IgD-negative memory B cell (primary cell): Measurements from ENCODE around the gene TFCP2L1. TPM values are rescaled to one million over a fixed set of nuclear protein-coding genes. Genes with fewer than 3 reads are reported as not detected.
"Not testable (repeated sequence)": the region's sequence is repeated elsewhere in the genome, so short reads cannot be mapped to it uniquely, and the experiment has no call there.

ENCODE experiments used
- H3K27ac Mint-ChIP-seq, 3 donors: one replicate each; pipeline ENCODE4 v1.8.0; 2020 to 2022; ENCODE audit warnings: mild to moderate bottlenecking in 3 of 3, mixed read lengths in 3 of 3, moderate library complexity in 1 of 3
- H3K27me3 Mint-ChIP-seq: one replicate; pipeline ENCODE4 v1.8.0; 2021; ENCODE audit warnings: mixed read lengths
- H3K36me3 Mint-ChIP-seq: one replicate; pipeline ENCODE4 v1.8.0; 2020; ENCODE audit warnings: mild to moderate bottlenecking, mixed read lengths
- H3K4me1 Mint-ChIP-seq, 3 donors: one replicate each; pipeline ENCODE4 v1.8.0; 2020 to 2022; ENCODE audit warnings: mixed read lengths in 3 of 3, mild to moderate bottlenecking in 1 of 3
- H3K4me3 Mint-ChIP-seq, 4 donors: one replicate each; pipeline ENCODE4 v1.8.0; 2020 to 2022; ENCODE audit warnings: mild to moderate bottlenecking in 4 of 4, mixed read lengths in 4 of 4, moderate library complexity in 3 of 4
- H3K9me3 Mint-ChIP-seq, 3 donors: one replicate each; pipeline ENCODE4 v1.8.0; 2020 to 2021; ENCODE audit warnings: mixed read lengths in 3 of 3, mild to moderate bottlenecking in 1 of 3
- polyA plus RNA-seq: library from polyadenylated mRNA; unstranded; fragments of 300-500 nt; fragmentation: Illumina TruSeq; gene quantifications from one replicate; pipeline ENCODE4 v1.2.3, GENCODE V29; 2021

Gene TFCP2L1
- polyA plus RNA-seq, 1 donor from 2014 or later: 0.25 TPM

DNA sequence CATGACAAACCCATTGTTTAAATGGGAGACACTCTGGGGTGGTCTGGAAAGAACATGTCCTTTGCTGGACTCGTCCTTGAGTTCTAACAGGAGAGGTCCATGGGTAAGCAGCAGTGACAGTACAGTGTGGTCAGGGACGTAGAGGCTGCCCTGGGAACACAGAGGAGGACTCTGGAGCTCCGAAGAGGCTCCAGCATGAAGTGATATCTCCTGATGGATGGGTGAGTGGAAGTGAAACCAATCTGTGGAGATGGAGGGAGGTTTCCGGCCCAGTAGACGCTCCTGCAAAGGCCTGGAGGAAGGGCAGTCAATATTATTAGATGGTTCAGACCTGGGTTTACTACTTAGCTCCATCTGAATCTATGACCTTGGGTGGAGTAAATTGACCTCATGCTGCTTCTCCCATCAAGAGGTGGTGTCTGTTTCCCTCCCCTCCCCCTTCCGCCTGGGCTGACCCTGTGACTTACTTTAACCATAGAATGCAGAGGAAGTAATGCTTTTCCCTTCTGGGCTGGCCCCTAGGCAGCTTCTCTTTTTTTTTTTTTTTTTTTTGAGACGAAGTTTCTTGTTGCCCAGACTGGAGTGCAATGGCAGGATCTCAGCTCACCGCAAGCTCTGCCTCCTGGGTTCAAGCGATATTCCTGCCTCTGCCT lies 2.3 kb upstream of the TFCP2L1 start:
- H3K27ac Mint-ChIP-seq: no peak overlapping the region
- H3K4me3 Mint-ChIP-seq: peak overlapping the region in 2 of 4 donors; percentile 39 to 67
- H3K4me1 Mint-ChIP-seq: peaks cover 4 to 19% (median 14%) of the 10 kb centered on the region in 3 donors
- H3K9me3 Mint-ChIP-seq: peaks cover 0 to 1% (median 0%) of the 10 kb centered on the region in 3 donors
- peaks cover 39% of the 10 kb centered on the region for H3K27me3 Mint-ChIP-seq
- peaks cover 2% of the 10 kb centered on the region for H3K36me3 Mint-ChIP-seq

DNA sequence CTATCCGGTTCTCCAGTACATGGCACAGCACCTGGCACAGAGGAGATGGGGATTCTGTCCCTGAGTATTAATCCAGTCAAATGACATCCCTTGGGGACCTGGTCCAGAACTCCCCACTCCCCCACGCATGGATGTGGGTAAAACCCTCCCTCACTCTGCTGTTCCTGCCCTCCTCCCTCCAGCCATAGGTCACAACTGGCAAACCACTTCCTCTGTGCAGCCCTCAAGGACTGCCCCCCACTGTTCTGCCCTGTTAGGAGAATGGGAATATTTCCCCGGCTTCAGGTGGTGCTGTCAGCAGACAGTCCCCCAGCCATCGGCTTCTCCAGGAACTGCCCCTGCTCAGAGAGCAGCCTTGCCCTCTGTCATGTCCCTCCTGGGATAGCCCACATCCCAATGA lies 1.5 kb upstream of the TFCP2L1 start:
- Mint-ChIP-seq H3K9me3 (peaks cover 0 to 1% (median 0%) of the 10 kb centered on the region in 3 donors), H3K4me1 (peaks cover 5 to 21% (median 14%) of the 10 kb centered on the region in 3 donors), H3K4me3 (peak overlapping the region in 3 of 4 donors; percentile 39 to 58 (median 48)), H3K27me3 (peaks cover 39% of the 10 kb centered on the region), H3K27ac (no peak overlapping the region), H3K36me3 (peaks cover 2% of the 10 kb centered on the region)

DNA sequence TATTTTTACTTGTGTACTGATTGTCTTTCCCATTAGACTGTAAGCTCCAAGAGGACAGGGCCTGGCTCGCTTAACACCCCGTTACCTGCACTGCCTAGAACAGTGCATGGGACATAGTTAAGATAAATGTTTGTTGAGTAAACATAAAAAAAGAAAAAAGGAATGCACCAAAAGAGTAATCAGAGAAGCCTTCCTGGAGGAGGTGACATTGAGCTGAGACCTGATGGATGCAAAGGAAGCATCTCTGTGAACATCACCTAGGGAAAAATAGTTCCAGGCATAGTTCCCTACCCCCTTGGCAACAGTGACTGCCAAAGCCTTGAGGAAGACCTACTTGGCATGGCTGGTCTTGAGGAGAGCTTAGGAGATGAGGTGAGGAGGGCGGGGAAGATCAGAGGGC lies 924 bp upstream of the TFCP2L1 start:
- Mint-ChIP-seq H3K27me3 (peaks cover 40% of the 10 kb centered on the region), H3K36me3 (peaks cover 2% of the 10 kb centered on the region), H3K9me3 (peaks cover 0 to 1% (median 0%) of the 10 kb centered on the region in 3 donors), H3K4me3 (peak overlapping the region in 3 of 4 donors; percentile 48 to 85 (median 76)), H3K27ac (peak overlapping the region in 1 of 3 donors; percentile 28), H3K4me1 (peaks cover 5 to 24% (median 14%) of the 10 kb centered on the region in 3 donors)

DNA sequence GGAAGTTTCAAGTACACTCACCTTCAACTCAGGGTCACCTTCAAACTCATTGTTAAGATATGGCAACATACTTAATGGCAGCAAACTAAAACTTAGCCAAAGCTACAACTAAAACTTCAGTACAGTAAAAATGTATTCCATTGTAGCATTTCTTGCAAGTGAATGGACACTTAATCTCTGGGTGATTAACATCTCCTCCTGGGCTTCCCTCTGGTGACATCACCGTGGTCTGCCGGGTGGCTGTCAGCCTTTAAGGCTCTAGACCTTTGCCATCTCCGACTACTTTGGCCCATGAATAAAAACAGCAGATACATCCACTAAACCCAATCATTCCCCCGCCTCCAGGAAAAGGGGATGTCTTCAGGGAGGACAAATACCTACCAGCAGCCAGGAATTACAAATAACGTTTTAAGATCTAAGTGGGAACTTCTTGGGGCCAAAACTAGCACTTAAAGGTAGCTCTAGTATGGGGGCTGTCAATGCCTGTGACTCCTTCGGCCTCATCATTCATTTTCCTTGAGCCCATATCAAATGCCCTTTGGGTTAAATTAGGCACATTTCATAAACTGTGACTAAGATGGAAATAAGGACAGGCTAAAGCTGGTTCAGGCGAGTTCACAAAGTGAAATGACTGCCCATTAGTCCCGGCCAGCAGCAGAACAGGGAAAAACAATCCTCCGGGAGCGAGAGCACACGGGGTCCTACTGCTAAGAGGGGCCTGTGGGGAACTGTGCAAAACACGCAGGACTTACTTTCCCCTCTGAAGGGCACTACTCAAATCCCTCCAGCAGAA lies 1.1 kb downstream of the TFCP2L1 start:
- Mint-ChIP-seq H3K4me1 (peaks cover 5 to 24% (median 14%) of the 10 kb centered on the region in 3 donors), H3K4me3 (peak overlapping the region; percentile 61 to 87 (median 80)), H3K27me3 (peaks cover 45% of the 10 kb centered on the region), H3K9me3 (peaks cover 0 to 1% (median 0%) of the 10 kb centered on the region in 3 donors), H3K27ac (no peak overlapping the region), H3K36me3 (peaks cover 2% of the 10 kb centered on the region)

DNA sequence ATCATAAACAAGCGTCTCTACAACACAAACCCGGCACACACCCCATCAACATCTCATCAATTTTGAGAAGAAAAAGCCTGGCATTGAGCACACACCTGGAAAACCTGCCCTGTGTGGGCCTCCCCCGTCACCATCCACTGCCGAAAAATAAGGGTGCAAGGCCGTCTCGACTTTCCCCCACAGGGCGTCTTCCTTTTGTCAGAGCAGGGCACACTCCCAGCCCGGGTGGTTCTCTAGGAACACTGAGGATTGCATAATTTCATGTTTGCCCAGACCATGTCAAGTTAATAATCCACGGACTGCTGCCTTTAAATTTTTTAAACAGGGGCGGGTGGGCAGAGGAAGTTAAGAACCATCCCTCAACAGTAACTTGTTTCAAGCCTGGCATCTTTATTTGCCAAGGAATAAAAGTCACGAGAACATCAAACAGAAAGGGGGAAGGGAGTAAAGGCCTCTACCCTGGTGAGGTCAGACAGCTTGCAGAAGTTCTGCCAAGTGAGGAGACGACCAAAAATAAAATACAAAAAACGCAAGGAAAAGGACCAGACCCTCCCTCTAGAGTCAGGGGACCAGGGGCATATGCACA lies 2.1 kb downstream of the TFCP2L1 start:
- Mint-ChIP-seq H3K4me3 (peak overlapping the region in 3 of 4 donors; percentile 3 to 26 (median 21)), H3K27ac (no peak overlapping the region), H3K9me3 (peaks cover 0 to 1% (median 0%) of the 10 kb centered on the region in 3 donors), H3K27me3 (peaks cover 45% of the 10 kb centered on the region), H3K36me3 (peaks cover 2% of the 10 kb centered on the region), H3K4me1 (peaks cover 5 to 24% (median 14%) of the 10 kb centered on the region in 3 donors)

DNA sequence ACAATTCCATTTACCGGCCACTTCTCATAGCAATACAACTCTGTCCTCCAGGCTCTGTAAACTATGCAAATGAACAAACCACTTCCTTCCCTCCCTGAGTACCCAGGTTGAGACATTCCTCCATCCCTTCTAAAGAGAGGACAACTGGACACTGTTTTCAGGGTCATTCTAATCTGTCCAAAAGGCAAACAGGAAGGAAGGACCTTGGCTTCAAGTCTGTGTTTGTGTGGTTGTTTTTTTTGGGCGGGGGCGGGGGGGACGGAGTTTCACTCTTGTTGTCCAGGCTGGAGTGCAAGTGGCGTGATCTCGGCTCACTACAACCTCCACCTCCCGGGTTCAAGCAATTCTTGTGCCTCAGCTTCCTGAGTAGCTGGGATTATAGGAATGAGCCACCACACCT lies 3.3 kb downstream of the TFCP2L1 start:
- no peak overlapping the region for H3K4me3 Mint-ChIP-seq
- no peak overlapping the region for H3K27ac Mint-ChIP-seq
- H3K36me3 Mint-ChIP-seq: peaks cover 2% of the 10 kb centered on the region
- H3K27me3 Mint-ChIP-seq: peaks cover 40% of the 10 kb centered on the region
- peaks cover 5 to 19% (median 14%) of the 10 kb centered on the region in 3 donors for H3K4me1 Mint-ChIP-seq
- no peaks in the 10 kb centered on the region for H3K9me3 Mint-ChIP-seq

DNA sequence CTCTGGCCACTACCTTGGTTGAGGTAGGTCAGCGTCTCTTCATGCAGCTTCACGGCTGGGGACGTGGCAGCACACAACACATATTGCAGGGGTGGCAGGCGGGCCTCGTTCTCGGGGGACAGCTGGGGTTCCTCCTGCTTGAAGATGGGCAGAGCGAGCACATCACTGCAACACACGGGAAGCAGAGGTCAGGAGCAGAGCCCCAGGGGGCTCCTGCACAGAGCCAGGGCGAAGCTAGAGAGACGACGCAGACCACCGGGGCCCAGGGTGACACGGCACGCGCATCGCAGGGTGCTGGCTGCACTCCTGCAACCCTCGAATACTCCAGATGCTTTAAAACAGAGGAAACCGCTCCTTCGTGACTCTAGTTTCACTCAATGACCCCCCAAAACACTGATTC lies 3.9 kb downstream of the TFCP2L1 start:
- peaks cover 36% of the 10 kb centered on the region for H3K27me3 Mint-ChIP-seq
- peaks cover 2% of the 10 kb centered on the region for H3K36me3 Mint-ChIP-seq
- H3K4me3 Mint-ChIP-seq: no peak overlapping the region
- no peak overlapping the region for H3K27ac Mint-ChIP-seq
- peaks cover 5 to 16% (median 14%) of the 10 kb centered on the region in 3 donors for H3K4me1 Mint-ChIP-seq
- H3K9me3 Mint-ChIP-seq: no peaks in the 10 kb centered on the region

DNA sequence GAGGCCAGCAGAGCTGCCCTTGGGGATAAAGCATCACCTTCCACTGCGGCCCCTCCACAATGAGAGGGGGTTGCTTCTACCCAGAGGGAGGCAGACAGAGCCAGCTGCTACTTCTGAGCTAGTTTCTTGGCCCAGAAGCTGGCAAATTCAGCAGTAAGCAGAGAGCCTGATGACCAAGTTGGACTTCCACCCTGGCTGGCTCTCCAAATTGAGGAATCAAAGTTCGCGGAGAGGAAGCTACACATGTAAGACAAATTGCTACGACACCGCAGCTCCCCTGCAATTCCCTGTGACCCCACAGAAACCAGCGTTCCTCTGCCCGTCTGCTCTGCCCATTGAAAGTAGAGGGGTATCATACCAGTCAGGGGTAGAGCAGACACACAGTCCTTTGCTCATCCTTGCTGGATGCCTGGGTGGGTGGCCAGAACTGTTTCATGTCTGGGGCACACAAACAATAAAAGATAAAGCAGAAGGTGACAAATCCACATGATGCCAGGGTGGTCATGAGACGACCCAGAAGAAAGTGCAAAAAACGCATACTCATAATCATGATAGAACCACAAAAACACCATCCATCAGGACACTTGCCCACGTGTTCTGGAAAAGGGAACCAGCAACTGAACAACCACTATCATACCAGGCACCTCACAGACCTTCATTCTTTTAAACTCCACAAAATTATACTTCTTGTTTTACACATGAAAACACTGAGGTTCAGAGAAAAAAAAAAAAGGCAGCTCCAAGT lies 5.4 kb downstream of the TFCP2L1 start:
- Mint-ChIP-seq H3K27ac (no peak overlapping the region), H3K4me1 (peaks cover 5 to 14% (median 14%) of the 10 kb centered on the region in 3 donors), H3K27me3 (peaks cover 28% of the 10 kb centered on the region), H3K36me3 (peaks cover 2% of the 10 kb centered on the region), H3K9me3 (no peaks in the 10 kb centered on the region), H3K4me3 (no peak overlapping the region)

DNA sequence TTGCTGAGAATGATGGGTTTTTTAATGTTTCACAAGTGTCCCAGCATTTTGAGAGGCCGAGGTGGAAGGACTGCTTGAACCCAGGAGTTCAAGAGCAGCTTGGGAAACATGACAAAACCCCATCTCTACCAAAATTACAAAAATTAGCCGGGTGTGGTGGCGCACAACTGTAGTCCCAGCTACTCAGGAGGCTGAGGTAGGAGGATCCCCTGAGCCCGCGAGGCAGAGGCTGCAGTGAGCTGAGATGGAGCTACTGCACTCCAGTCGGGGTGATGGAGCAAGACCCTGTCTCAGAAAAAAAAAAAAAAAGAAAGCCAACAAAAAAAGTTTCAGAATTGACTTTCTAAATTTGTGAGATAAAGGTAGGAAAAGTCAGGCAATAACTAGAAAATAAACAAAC lies 8.7 kb downstream of the TFCP2L1 start:
- Mint-ChIP-seq H3K4me1 (peaks cover 0 to 3% (median 0%) of the 10 kb centered on the region in 3 donors), H3K27ac (no peak overlapping the region), H3K9me3 (peaks cover 0 to 2% (median 0%) of the 10 kb centered on the region in 3 donors), H3K36me3 (no peaks in the 10 kb centered on the region), H3K4me3 (no peak overlapping the region), H3K27me3 (peaks cover 14% of the 10 kb centered on the region)

DNA sequence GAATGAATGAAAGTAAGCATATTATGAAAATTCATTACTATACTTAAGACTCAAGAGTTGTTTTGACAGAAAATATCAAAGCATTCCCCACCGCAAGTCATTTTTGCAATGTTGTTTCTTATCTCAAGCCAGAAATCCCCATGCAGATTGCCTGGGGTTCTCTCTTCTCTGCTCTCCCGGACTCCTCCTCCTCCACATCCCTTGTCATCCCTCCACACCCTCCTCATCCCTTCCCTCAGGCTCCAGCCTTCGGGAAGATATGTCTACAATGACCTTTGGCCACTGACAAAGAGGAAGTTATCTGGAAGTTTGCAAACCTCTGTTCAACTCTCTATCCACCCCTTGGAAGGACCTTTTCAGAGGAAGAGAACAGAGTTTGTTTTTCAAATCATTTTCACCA lies 11.9 kb downstream of the TFCP2L1 start:
- peaks cover 0 to 2% (median 0%) of the 10 kb centered on the region in 3 donors for H3K9me3 Mint-ChIP-seq
- peaks cover 2% of the 10 kb centered on the region for H3K36me3 Mint-ChIP-seq
- no peak overlapping the region for H3K27ac Mint-ChIP-seq
- peaks cover 0 to 2% (median 0%) of the 10 kb centered on the region in 3 donors for H3K4me1 Mint-ChIP-seq
- no peak overlapping the region for H3K4me3 Mint-ChIP-seq
- H3K27me3 Mint-ChIP-seq: peaks cover 6% of the 10 kb centered on the region

DNA sequence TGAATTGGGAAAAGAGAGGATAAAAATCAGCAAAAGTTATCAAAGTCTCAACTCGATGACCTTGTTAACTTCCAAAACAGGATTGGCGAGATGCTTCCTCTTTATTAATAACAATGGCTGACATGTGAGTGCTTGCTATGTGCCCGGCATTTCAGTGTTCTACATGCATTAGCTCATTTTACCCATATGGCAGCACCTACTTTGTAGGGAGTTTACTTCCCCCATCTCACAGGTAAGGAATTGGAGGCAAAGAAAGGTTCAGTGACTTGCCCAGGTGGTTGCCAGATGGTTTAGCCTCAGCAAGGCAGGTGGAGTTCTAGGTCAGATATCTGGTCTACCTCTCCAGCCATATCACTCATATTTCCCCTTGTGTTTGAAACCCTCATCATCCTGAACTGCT lies 12.4 kb downstream of the TFCP2L1 start:
- Mint-ChIP-seq H3K27me3 (peaks cover 6% of the 10 kb centered on the region), H3K9me3 (peaks cover 0 to 2% (median 0%) of the 10 kb centered on the region in 3 donors), H3K36me3 (peaks cover 2% of the 10 kb centered on the region), H3K4me3 (no peak overlapping the region), H3K27ac (no peak overlapping the region), H3K4me1 (peaks cover 0 to 2% (median 0%) of the 10 kb centered on the region in 3 donors)

DNA sequence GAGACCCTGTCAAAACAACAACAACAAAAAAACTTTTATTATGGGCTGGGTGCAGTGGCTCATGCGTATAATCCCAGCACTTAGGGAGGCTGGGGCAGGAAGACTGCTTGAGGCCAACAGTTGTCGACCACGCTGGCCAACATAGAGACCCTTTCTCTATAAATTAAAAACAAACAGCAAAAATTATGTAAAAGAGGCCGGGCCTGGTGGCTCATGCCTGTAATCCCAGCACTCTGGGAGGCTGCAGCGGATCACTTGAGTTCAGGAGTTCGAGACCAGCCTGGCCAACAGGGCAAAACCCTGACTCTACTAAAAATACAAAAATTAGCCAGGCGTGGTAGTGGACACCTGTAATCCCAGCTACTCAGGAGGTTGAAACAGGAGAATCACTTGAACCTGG lies 15.6 kb downstream of the TFCP2L1 start:
- not testable (repeated sequence) for H3K9me3 Mint-ChIP-seq, H3K4me3 Mint-ChIP-seq, H3K4me1 Mint-ChIP-seq, H3K27me3 Mint-ChIP-seq, H3K27ac Mint-ChIP-seq, H3K36me3 Mint-ChIP-seq

DNA sequence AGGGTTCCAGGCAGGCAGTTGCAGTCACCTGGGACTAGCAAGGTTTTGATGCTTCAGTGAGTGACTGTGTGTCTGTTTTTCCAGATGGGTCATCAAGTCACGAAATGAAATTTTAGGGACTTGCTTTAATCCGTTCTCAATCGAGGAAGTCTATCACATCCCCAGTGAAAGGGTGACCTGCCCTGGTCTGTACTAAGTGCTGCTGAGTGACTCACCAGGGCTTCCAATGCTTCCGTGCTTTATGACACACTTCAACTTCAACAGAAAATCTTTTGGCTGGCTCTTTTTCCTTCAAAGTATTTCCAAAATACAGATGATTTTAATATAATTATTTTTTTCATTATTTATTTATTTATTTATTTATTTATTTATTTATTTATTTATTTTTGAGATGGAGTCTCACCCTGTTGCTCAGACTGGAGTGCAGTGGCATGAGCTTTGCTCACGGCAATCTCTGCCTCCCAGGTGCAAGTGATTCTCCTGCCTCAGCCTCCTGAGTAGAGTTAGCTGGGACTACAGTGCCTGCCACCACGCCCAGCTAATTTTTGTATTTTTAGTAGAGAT lies 18.4 kb downstream of the TFCP2L1 start:
- Mint-ChIP-seq H3K27me3 (no peaks in the 10 kb centered on the region), H3K4me3 (no peak overlapping the region), H3K9me3 (no peaks in the 10 kb centered on the region), H3K4me1 (peaks cover 0 to 2% (median 0%) of the 10 kb centered on the region in 3 donors), H3K27ac (no peak overlapping the region), H3K36me3 (peaks cover 2% of the 10 kb centered on the region)

DNA sequence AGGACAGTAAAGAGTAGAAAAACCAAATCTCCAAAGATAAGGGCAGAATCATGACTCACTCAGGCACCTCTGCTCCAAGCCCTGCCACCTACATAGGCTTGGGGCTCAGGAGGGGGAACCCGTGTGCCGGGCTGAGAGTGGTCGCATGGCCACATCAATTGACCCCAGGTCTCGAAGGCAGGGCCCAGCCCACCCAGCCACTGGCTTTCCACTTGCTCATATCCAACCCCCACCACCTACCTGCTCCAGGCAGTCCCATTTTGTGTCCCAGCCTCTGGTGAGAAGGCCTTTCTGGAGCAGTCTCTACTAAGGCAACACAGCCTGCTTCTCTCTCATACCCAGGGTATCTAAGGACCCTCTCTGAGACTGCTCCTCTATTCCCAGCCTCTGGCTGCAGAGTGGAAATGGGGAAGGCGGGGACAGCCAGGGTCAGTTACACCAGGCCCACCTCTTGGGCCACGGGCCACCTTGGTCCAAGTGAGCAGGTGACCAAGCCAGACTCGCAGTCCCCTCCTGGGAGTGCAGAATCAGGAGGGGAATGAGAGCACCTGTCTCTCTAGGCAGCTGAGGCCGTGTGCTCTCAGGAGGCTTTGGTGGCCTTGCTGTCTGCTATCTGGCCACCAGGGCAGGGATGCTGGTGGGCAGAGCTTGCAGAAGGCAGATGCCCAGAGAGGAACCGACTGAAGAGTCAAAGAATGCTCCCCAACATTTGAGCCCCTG lies 20.8 kb downstream of the TFCP2L1 start:
- Mint-ChIP-seq H3K4me3 (no peak overlapping the region), H3K36me3 (no peaks in the 10 kb centered on the region)

More for the DNA sequence above, 20.8 kb downstream of the TFCP2L1 start:
- H3K4me1 Mint-ChIP-seq: no peaks in the 10 kb centered on the region
- no peaks in the 10 kb centered on the region for H3K27me3 Mint-ChIP-seq
- no peaks in the 10 kb centered on the region for H3K9me3 Mint-ChIP-seq
- H3K27ac Mint-ChIP-seq: no peak overlapping the region
